Measurements from ENCODE around the gene CANX.
A peak's percentile ranks its signal among the peaks of the same experiment; 100 is the strongest.

Gene CANX

DNA sequence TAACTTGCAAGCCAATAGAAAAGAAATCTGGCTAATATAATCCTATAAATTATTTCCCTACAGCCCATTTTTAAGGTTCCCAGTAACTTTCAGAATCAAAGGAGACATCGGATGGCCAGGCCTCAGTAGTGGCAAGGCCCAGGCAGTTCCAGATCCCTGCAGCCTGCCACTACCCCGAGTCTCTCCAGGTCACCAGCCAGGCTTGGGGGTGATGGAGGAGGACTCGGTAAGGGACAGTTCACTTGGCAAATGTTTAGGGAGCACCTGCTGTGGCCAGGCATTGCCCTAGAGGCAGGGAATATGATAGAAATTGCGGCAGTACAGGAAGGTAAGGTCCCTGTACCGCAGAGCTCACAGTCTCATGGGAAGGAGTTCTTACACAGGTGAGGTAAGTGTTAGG, 79.8 kb downstream of the CANX start:
- DNase-seq: no peak

DNA sequence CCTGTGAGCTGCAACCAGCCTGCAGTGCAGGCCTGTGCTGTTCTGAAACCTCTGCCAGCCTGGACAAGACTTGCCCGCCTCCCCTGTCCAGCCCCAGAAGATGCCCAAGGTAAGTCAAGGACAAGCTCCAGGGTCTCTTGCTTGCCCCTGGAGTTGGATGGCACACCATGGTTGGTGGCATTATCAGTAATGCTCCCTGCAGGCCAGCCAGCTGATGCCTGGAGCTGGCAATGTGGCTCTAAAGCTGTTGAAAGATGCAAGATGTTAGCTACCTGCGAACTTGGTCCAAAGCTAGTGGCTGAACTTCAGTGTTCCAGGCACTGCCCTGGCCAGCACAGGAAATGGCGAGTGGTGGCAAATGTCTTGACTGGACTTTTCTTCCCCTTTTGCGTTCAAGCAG, 81.1 kb downstream of the CANX start:
- DNase-seq: no peak

DNA sequence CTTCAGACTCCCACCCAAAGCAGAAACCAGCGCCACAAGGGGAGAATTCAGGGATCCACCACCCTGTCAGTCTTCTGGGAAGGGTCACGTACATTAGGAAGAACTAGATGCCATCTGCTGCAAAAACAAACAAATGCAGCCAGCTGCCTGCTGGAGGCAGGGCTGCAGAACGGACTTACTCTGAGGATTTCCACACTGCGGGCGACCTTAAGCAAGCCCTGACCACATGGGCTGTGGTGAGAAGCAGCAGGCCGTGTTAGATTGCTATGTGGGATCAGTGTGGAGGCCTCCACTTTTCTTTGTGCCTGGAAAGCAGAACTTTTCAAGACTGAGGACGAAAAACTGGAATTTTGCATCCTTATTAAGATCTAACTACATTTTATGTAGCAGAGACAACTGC, 81.6 kb downstream of the CANX start:
- peak; percentile 74 for DNase-seq

All from hematopoietic multipotent progenitor cell treated with erythropoietin and hydrocortisone succinate and interleukin-3 and kit ligand, for 6 days (in vitro differentiated cells).